ENCODE results near the gene PRDM2. TPM values are rescaled to one million over a fixed set of nuclear protein-coding genes. Genes with fewer than 3 reads are reported as not detected.
"Not testable (repeated sequence)": the region's sequence is repeated elsewhere in the genome, so short reads cannot be mapped to it uniquely, and the experiment has no call there.

The PRDM2 gene, protein sequence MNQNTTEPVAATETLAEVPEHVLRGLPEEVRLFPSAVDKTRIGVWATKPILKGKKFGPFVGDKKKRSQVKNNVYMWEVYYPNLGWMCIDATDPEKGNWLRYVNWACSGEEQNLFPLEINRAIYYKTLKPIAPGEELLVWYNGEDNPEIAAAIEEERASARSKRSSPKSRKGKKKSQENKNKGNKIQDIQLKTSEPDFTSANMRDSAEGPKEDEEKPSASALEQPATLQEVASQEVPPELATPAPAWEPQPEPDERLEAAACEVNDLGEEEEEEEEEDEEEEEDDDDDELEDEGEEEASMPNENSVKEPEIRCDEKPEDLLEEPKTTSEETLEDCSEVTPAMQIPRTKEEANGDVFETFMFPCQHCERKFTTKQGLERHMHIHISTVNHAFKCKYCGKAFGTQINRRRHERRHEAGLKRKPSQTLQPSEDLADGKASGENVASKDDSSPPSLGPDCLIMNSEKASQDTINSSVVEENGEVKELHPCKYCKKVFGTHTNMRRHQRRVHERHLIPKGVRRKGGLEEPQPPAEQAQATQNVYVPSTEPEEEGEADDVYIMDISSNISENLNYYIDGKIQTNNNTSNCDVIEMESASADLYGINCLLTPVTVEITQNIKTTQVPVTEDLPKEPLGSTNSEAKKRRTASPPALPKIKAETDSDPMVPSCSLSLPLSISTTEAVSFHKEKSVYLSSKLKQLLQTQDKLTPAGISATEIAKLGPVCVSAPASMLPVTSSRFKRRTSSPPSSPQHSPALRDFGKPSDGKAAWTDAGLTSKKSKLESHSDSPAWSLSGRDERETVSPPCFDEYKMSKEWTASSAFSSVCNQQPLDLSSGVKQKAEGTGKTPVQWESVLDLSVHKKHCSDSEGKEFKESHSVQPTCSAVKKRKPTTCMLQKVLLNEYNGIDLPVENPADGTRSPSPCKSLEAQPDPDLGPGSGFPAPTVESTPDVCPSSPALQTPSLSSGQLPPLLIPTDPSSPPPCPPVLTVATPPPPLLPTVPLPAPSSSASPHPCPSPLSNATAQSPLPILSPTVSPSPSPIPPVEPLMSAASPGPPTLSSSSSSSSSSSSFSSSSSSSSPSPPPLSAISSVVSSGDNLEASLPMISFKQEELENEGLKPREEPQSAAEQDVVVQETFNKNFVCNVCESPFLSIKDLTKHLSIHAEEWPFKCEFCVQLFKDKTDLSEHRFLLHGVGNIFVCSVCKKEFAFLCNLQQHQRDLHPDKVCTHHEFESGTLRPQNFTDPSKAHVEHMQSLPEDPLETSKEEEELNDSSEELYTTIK (N-terminal part only)
- total RNA-seq, result 124 TPM

DNA sequence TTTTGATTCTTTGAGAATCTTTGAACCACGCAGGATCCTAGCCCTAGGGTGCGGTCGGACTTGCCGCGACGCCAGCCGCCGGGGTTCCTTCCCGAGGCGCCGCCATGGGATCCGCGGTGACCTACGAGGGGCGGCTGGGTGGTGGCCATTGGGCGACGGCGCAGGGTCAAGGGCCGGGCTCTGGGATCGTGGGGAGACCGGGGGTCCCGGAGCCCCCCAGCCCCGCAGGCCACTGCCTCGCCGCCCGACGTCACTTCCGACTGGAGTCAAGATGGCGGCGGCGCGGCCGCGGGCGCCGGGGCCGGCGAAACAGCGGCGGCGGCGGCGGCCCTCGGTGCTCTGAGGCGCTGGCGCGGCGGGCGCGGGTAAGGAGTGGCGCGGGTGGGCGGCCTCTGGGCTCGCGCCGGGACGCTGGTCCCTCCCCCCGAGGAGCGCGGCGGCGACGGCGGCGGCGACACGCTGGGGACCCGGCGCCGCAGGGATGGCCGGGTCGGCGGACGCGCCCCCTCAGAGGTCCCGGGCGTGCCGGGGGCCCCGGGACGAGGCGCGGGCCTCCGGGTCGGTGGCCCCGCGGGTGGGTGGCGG lies at the start of gene PRDM2:
Gene PRDM2 (plus strand): TSS at position 253 of the 585 bp plus-strand sequence. CDS start 15,418 bp downstream, outside the sequence.
- peak within 1 kb of the TSS; percentile 68 for H3K4me3 ChIP-seq (ENCODE audit: low read length)
- peaks cover 27% of the 10 kb centered on the region for H3K4me1 ChIP-seq (ENCODE audit: insufficient read depth, low read length)
- H3K9me3 ChIP-seq (ENCODE audit: low read depth, low read length), result no peaks in the 10 kb centered on the region
- H3K27me3 ChIP-seq (ENCODE audit: insufficient read depth, low read length), result no peaks in the 10 kb centered on the region

DNA sequence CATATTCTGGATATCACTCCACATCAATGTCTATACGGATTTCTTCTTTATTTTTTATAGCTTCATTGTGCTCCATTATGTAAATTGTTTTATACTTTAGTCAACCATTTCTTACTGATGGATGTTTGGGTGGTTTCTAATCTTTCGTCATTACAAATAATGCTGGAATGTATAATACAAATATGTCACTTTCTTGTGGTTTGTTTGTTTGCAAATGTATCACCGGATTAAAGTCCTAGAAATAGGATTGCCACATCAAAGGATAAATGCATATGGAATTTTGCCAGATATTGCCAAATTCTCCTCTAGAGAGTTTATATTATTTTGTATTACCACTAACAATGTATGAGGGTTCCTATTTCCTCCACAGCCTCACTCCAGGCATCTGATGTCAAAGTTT lies 48.7 kb upstream of the PRDM2 start:
- Histone ChIP-seq H3K4me1 (ENCODE audit: insufficient read depth, low read length) (no peaks in the 10 kb centered on the region), H3K9me3 (ENCODE audit: low read depth, low read length) (no peaks in the 10 kb centered on the region)

DNA sequence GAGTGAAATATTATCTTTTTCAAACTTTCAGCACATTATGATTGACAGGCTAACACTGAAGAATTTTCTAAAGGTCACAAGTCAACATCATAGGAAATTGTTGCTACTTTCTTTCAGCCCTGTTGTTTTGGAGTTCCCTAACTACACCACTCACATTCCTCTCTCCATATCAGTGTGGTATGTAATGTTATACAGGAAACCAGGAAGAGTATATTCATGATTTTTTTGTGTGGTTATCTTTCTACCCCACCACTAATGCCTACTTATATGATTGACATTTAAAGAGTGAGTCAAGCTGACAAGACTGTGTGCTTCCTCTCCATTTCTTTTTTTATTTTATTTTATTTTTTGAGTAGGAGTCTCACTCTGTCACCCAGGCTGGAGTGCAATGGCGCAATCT lies 47.8 kb upstream of the PRDM2 start:
- peaks cover 6% of the 10 kb centered on the region for H3K27me3 ChIP-seq (ENCODE audit: insufficient read depth, low read length)
- H3K4me3 ChIP-seq (ENCODE audit: low read length), result no peak overlapping the region
- H3K4me1 ChIP-seq (ENCODE audit: insufficient read depth, low read length), result no peaks in the 10 kb centered on the region
- no peaks in the 10 kb centered on the region for H3K9me3 ChIP-seq (ENCODE audit: low read depth, low read length)

More for the DNA sequence above, 48.7 kb upstream of the PRDM2 start:
- Histone ChIP-seq H3K4me3 (ENCODE audit: low read length) (no peak overlapping the region), H3K27me3 (ENCODE audit: insufficient read depth, low read length) (peaks cover 6% of the 10 kb centered on the region)

DNA sequence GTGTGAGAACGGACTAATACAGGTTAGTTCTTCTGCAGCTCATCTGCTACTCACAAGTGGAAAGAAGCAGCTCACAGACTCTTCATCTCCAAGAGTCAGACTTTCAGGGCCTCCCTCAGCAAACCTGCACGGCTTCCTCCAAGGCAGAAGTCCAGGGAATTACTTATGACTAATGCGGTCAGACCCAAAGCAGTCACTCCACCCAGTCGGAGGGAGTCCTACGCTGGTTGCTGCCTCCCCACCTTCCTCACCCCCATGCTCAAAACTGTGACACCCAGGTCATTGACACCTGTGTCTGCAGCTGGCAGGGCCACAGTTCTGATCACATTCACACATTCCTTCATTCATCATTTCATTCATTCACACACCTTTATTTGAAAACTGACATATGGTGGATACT lies 38.4 kb upstream of the PRDM2 start:
- Histone ChIP-seq H3K27me3 (ENCODE audit: insufficient read depth, low read length) (no peaks in the 10 kb centered on the region), H3K9me3 (ENCODE audit: low read depth, low read length) (no peaks in the 10 kb centered on the region), H3K4me3 (ENCODE audit: low read length) (no peak overlapping the region), H3K4me1 (ENCODE audit: insufficient read depth, low read length) (peaks cover 37% of the 10 kb centered on the region)

DNA sequence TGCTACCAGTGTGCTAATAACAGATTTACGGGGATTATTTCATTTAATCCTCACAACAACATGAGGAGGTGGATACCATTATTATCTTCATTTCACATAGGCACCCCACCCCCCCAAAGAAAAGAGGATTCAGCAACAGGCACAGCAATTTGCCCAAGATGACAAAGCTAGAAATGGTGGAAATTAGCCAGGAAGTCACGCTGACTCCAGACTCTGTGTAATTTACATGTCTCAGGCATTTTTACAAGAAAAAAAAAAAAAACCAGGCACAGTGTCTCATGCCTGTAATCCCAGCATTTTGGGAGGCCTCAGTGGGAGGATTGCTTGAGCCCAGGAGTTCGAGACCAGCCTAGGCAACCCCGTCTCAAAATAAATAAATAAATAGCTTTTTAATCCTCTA lies 37.5 kb upstream of the PRDM2 start:
- Histone ChIP-seq H3K4me3 (ENCODE audit: low read length) (no peak overlapping the region), H3K9me3 (ENCODE audit: low read depth, low read length) (no peaks in the 10 kb centered on the region)

DNA sequence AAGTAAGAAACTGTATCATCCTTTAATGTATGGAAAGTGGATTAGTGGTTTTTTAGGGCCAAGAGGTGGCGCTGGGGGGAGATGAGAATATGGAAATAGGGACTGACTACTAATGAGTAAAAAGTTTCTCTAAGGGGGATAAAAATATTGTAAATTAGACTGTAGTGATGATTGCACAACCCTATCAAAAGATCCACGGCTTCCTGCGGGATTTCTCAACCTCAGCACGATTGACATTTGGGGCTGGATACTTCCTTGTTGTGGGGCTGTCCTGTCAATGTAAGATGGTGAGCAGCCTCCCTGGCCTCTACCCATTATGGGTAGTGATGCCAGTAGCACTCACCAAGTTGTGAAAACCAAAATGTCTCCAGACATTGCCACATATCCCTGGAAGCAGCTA lies 36.0 kb upstream of the PRDM2 start:
- Histone ChIP-seq H3K4me1 (ENCODE audit: insufficient read depth, low read length) (peaks cover 38% of the 10 kb centered on the region), H3K27me3 (ENCODE audit: insufficient read depth, low read length) (no peaks in the 10 kb centered on the region), H3K4me3 (ENCODE audit: low read length) (no peak overlapping the region), H3K9me3 (ENCODE audit: low read depth, low read length) (no peaks in the 10 kb centered on the region)

More for the DNA sequence above, 37.5 kb upstream of the PRDM2 start:
- Histone ChIP-seq H3K4me1 (ENCODE audit: insufficient read depth, low read length) (peaks cover 38% of the 10 kb centered on the region), H3K27me3 (ENCODE audit: insufficient read depth, low read length) (no peaks in the 10 kb centered on the region)

DNA sequence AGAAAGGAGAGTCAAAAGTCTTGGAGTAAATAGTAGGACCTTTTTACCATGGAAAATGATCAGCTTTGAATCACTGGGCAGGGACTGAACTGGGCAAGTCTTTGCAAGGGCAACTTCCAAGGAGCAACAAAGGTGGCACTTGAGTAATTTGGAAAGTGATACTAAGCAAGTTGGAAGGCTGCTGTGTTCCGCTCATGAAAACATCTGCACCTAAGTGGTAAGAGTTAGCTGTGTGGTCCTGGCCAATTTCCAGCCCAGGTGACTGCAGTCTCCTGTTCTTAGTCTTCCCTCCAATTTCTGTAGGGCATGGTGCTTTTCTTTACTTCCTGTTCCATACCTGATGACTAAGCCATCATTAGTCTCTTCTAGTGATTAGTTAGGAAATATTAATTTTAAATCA lies 35.5 kb upstream of the PRDM2 start:
- no peaks in the 10 kb centered on the region for H3K27me3 ChIP-seq (ENCODE audit: insufficient read depth, low read length)
- H3K4me3 ChIP-seq (ENCODE audit: low read length), result no peak overlapping the region
- no peaks in the 10 kb centered on the region for H3K9me3 ChIP-seq (ENCODE audit: low read depth, low read length)
- H3K4me1 ChIP-seq (ENCODE audit: insufficient read depth, low read length), result peaks cover 38% of the 10 kb centered on the region

DNA sequence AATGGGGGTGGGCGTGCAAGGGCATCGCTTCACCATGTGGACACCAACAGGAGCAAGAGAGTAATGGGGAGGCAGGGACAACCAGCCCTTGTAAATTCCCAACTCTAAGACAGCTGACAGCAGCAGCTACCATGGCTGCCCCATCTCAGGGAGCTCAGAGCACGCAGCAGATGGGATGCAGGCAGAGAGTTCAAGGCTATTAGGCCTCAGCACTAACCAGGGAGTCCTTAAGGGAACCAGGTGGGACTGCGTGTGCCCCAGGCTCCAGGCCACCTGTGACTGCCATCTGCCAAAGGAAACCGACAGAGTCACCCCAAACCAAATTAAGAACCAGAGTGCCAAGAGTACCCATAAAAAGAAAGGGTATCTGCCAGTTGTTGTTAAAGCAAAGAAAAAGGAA lies 33.7 kb upstream of the PRDM2 start:
- Histone ChIP-seq H3K4me3 (ENCODE audit: low read length) (no peak overlapping the region), H3K4me1 (ENCODE audit: insufficient read depth, low read length) (peaks cover 38% of the 10 kb centered on the region), H3K9me3 (ENCODE audit: low read depth, low read length) (no peaks in the 10 kb centered on the region), H3K27me3 (ENCODE audit: insufficient read depth, low read length) (no peaks in the 10 kb centered on the region)

DNA sequence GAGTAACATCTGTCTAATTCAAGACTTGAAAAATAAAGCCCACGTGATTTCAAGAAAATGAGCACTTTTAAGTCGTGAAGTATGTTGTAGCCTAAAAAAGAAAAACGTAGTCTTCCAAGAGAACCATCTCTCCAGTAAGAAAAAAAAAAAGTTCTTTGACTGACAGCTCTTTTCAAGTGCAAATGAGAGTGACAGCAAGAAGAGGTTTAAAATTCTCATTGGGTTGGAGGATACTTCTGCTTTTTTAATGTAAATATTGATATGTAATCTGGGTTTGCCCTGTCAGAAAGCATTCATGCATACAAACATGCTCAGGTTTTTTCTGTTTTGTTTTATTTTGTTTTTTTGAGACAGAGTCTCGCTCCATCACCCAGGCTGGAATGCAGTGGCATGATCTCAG lies 32.3 kb upstream of the PRDM2 start:
- H3K4me3 ChIP-seq (ENCODE audit: low read length), result no peak overlapping the region
- H3K9me3 ChIP-seq (ENCODE audit: low read depth, low read length), result no peaks in the 10 kb centered on the region
- peaks cover 33% of the 10 kb centered on the region for H3K4me1 ChIP-seq (ENCODE audit: insufficient read depth, low read length)
- no peaks in the 10 kb centered on the region for H3K27me3 ChIP-seq (ENCODE audit: insufficient read depth, low read length)

DNA sequence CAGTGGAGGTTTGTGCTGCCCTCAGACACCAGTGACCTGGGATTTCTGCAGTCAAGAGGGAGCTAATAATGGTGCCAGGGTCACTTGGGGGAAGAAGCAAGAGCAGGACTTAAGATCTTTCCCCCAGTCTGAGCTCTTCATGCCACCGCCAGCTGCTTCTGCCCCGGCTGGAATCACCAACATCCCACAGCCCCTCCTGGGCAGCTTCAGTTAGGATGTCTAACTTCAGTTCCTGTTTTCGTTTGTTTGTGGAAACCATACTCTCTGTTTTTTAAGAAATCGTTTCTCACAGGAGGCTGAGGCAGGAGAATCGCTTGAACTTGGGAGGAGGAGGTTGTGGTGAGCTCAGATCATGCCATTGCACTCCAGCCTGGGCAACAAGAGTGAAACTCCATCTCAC lies 25.6 kb upstream of the PRDM2 start:
- Histone ChIP-seq H3K9me3 (ENCODE audit: low read depth, low read length) (no peaks in the 10 kb centered on the region), H3K27me3 (ENCODE audit: insufficient read depth, low read length) (no peaks in the 10 kb centered on the region), H3K4me1 (ENCODE audit: insufficient read depth, low read length) (peaks cover 5% of the 10 kb centered on the region), H3K4me3 (ENCODE audit: low read length) (no peak overlapping the region)

DNA sequence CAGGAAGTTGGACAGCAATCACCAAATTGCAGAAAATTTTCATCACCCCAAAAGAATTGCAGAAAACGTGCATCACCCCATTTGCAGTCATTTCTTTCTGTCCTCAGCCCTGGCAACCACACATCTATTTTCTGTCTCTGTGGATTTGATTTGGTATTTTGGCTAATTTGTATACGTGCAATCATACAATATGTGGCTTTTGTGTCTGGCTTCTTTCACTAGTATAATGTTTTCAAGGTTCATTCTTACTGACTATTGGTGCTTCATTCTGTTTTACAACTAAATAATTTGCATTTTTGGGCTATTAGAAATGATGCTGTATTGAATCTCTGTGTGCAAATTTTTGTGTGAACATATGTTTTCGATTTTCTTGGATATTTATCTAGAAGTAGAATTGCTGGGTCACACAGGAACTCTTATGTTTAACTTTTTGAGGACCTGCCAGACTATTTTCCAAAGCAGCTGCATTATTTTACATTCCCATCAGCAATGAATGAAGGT lies 24.8 kb upstream of the PRDM2 start:
- H3K4me1 ChIP-seq (ENCODE audit: insufficient read depth, low read length), result peaks cover 5% of the 10 kb centered on the region
- no peaks in the 10 kb centered on the region for H3K9me3 ChIP-seq (ENCODE audit: low read depth, low read length)
- no peak overlapping the region for H3K4me3 ChIP-seq (ENCODE audit: low read length)
- H3K27me3 ChIP-seq (ENCODE audit: insufficient read depth, low read length), result no peaks in the 10 kb centered on the region

DNA sequence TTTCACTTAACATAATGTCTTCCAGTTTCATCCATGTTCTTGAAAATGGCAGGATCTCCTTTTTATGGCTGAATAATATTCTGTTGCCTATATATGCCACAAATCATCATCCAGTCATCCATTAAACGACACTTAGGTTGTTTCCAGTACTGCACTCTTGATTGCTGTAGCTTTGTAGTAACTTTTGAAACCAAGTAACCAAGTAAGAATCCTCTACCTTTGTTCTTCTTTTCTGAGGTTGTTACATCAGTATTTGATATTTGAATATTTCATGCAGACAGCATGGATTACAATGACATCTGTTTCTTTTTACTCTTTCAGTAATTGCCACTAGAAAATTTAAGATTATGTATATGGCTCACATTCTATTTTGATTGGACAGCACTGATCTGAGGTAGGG lies 22.1 kb upstream of the PRDM2 start:
- Histone ChIP-seq H3K27me3 (ENCODE audit: insufficient read depth, low read length) (no peaks in the 10 kb centered on the region), H3K4me3 (ENCODE audit: low read length) (no peak overlapping the region), H3K4me1 (ENCODE audit: insufficient read depth, low read length) (peaks cover 5% of the 10 kb centered on the region), H3K9me3 (ENCODE audit: low read depth, low read length) (no peaks in the 10 kb centered on the region)

DNA sequence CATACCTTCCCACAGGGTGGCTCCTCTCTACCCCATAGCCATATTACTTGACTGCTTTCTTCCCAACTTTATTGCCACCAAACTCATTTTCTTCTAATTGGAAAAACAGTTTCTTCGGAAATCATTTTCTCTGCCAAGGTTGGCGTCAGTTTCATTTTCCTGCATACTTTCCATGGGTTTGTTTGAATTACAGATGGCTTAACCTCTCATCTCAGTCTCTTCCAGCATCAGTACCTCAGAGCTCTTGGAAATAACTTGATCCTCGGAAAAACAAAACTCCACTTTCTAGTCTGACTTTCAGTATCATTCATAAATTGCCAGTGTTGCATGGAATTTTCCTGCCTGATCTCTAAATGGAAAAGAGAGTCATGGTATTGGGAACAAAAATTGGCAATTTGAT lies 20.3 kb upstream of the PRDM2 start:
- no peak overlapping the region for H3K4me3 ChIP-seq (ENCODE audit: low read length)
- no peaks in the 10 kb centered on the region for H3K4me1 ChIP-seq (ENCODE audit: insufficient read depth, low read length)
- no peaks in the 10 kb centered on the region for H3K9me3 ChIP-seq (ENCODE audit: low read depth, low read length)
- no peaks in the 10 kb centered on the region for H3K27me3 ChIP-seq (ENCODE audit: insufficient read depth, low read length)

DNA sequence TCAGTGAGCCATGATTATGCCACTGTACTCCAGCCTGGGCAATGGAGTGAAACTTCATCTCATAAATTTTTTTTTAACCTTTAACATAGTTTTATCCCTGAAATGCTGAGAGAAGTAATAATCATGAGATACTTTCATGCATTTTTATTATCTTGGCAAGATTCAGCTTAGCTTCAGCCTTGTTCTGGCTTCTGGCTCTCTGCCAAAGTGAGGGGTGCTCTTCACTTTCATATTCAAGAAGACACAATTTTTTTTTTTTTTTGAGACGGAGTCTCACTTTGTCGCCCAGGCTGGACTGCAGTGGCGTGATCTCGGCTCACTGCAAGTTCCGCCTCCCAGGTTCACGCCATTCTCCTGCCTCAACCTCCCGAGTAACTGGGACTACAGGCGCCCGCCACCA lies 19.4 kb upstream of the PRDM2 start:
- H3K4me1 ChIP-seq (ENCODE audit: insufficient read depth, low read length); H3K4me3 ChIP-seq (ENCODE audit: low read length); H3K27me3 ChIP-seq (ENCODE audit: insufficient read depth, low read length); H3K9me3 ChIP-seq (ENCODE audit: low read depth, low read length): not testable (repeated sequence)
